B cell (primary cell): ENCODE results near the gene PIF1. TPM values are rescaled to one million over a fixed set of nuclear protein-coding genes. Genes with fewer than 3 reads are reported as not detected.

Experiments used
- ATAC-seq: fragments of 200-7000 bp; cut with Tn5 transposase; one replicate; pipeline ENCODE4 v1.10.0; 2021; ENCODE audit warnings: low read depth, mild to moderate bottlenecking, moderate number of reproducible peaks, moderate library complexity
- CTCF ChIA-PET: fragments of 350-600 bp; sonication (Branson Sonifier 250); formaldehyde crosslinking; loops from one replicate; lab custom pipeline; 2021; ENCODE audit warnings: antibody characterized with exemption, inconsistent platforms; lab: Charles Lee
- POLR2A ChIA-PET: fragments of 350-600 bp; sonication (Branson Sonifier 250); formaldehyde crosslinking; loops from one replicate; lab custom pipeline; 2021; ENCODE audit warnings: antibody characterized with exemption; lab: Charles Lee
- DNase-seq: peaks from one replicate; pipeline ENCODE4 v3.0.0; 2013
- H2AFZ ChIP-seq: 2 replicates; pipeline ENCODE4 v1.6.1; 2012; ENCODE audit warnings: mild to moderate bottlenecking, low read depth, low read length; ENCODE audit not compliant: insufficient read depth, poor library complexity, severe bottlenecking
- H3K27ac ChIP-seq, 2 donors: 1 replicate in 1 of 2; 2 replicates in 1 of 2; pipeline ENCODE4 v1.5.1; 2012 to 2013; ENCODE audit warnings: low read length in 2 of 2, mild to moderate bottlenecking in 2 of 2, moderate library complexity in 1 of 2
- H3K27me3 ChIP-seq, 4 experiments: fragments of 200-600 bp in 1 of 4; sonication (generic) in 1 of 4; replicated peaks in 1 of 4; 1 replicate in 2 of 4; 2 replicates in 2 of 4; pipeline versions ENCODE4 v1.6.1 to v1.7.0; 2013 to 2016; ENCODE audit warnings: low read length in 3 of 4, mild to moderate bottlenecking in 2 of 4, mixed read lengths in 1 of 4, moderate library complexity in 1 of 4; ENCODE audit not compliant: insufficient read depth in 4 of 4, control insufficient read depth in 3 of 4; ENCODE audit errors: control extremely low read depth in 1 of 4
- H3K36me3 ChIP-seq, 2 experiments: replicated peaks in 1 of 2; 1 replicate in 1 of 2; 2 replicates in 1 of 2; pipeline versions ENCODE4 v1.6.1 to v1.7.1; 2013; ENCODE audit warnings: low read length in 1 of 2; ENCODE audit not compliant: insufficient read depth in 2 of 2, control insufficient read depth in 1 of 2; ENCODE audit errors: control extremely low read depth in 1 of 2, extremely low read depth in 1 of 2
- H3K4me1 ChIP-seq, 2 donors: fragments of 200-600 bp in 1 of 2; sonication (generic) in 1 of 2; 1 replicate in 1 of 2; 2 replicates in 1 of 2; pipeline versions ENCODE4 v1.5.1 to v1.6.1; 2013 to 2017; ENCODE audit warnings: low read length in 2 of 2; ENCODE audit not compliant: control insufficient read depth in 2 of 2, insufficient read depth in 2 of 2
- H3K4me2 ChIP-seq: replicated peaks from 2 replicates; pipeline ENCODE3; 2012; ENCODE audit warnings: mild to moderate bottlenecking, low read depth, low read length; ENCODE audit not compliant: poor library complexity, severe bottlenecking
- H3K4me3 ChIP-seq, 5 experiments: fragments of 200-600 bp in 1 of 5; sonication (generic) in 1 of 5; 1 replicate in 3 of 5; 2 replicates in 2 of 5; pipeline versions ENCODE4 v1.5.1 to v1.7.0; 2011 to 2016; ENCODE audit warnings: low read length in 4 of 5, mild to moderate bottlenecking in 4 of 5, low read depth in 2 of 5, control low read depth in 1 of 5, moderate library complexity in 1 of 5; ENCODE audit not compliant: insufficient read depth in 1 of 5; ENCODE audit errors: control extremely low read depth in 1 of 5, extremely low read depth in 1 of 5
- H3K79me2 ChIP-seq: fragments of 200-600 bp; sonication (generic); one replicate; pipeline ENCODE4 v1.6.0; 2016; ENCODE audit warnings: low read length; ENCODE audit not compliant: control insufficient read depth, insufficient read depth
- H3K9ac ChIP-seq: fragments of 200-600 bp; sonication (generic); 2 replicates; pipeline ENCODE4 v1.6.1; 2017; ENCODE audit warnings: mild to moderate bottlenecking, low read length, moderate library complexity
- H3K9me3 ChIP-seq, 3 donors: one replicate each; pipeline versions ENCODE4 v1.6.1 to v1.7.1; 2013; ENCODE audit warnings: low read length in 2 of 3; ENCODE audit not compliant: control insufficient read depth in 2 of 3, insufficient read depth in 1 of 3; ENCODE audit errors: control extremely low read depth in 1 of 3
- H4K20me1 ChIP-seq: 2 replicates; pipeline ENCODE4 v1.6.0; 2012; ENCODE audit warnings: mild to moderate bottlenecking, low read length; ENCODE audit not compliant: insufficient read depth, control insufficient read depth, poor library complexity, severe bottlenecking
- H3K27ac Mint-ChIP-seq: one replicate; pipeline ENCODE4 v1.8.0; 2021; ENCODE audit warnings: mixed read lengths
- H3K27me3 Mint-ChIP-seq: one replicate; pipeline ENCODE4 v1.8.0; 2021; ENCODE audit warnings: mixed read lengths
- H3K4me1 Mint-ChIP-seq: one replicate; pipeline ENCODE4 v1.8.0; 2021; ENCODE audit warnings: mixed read lengths
- H3K4me3 Mint-ChIP-seq: one replicate; pipeline ENCODE4 v1.8.0; 2021; ENCODE audit warnings: mixed read lengths
- H3K9me3 Mint-ChIP-seq: one replicate; pipeline ENCODE4 v1.8.0; 2022; ENCODE audit warnings: mixed read lengths; ENCODE audit not compliant: insufficient read depth
- CTCF ChIP-seq: fragments of 200-600 bp; IDR thresholded peaks from one replicate; pipeline ENCODE4 v1.8.0; 2022; ENCODE audit warnings: antibody characterized with exemption, mild to moderate bottlenecking
- EZH2 ChIP-seq: IDR thresholded peaks from 2 replicates; pipeline ENCODE4 v1.6.1; 2012; ENCODE audit warnings: borderline replicate concordance, low read depth, mild to moderate bottlenecking, moderate library complexity, low read length; ENCODE audit not compliant: insufficient read depth, poor library complexity, severe bottlenecking
- WGBS: methylation state at CpG from one replicate; pipeline ENCODE4 v1.1.5; 2013; ENCODE audit warnings: missing lambda C conversion rate; ENCODE audit not compliant: insufficient coverage; 5-methylcytosine and 5-hydroxymethylcytosine counted together
- intact Hi-C: fragments of 100-400 bp; cut with micrococcal nuclease; formaldehyde crosslinking; loops from one replicate; pipeline ENCODE4 v1.10.0; 2022
- polyA plus RNA-seq: library from polyadenylated mRNA; depleted of rRNA; stranded (reverse); fragments of >200 nt; gene quantifications from 2 replicates; pipeline ENCODE4 v1.2.3, GENCODE V29; 2012
- total RNA-seq, 2 donors: library from RNA; stranded (reverse); fragments of 120-200 nt in 1 of 2; gene quantifications; 1 replicate in 1 of 2; 2 replicates in 1 of 2; pipeline versions ENCODE4 v1.2.3 to v1.2.4, GENCODE V29; 2013 to 2022

The PIF1 gene
- total and polyA plus RNA-seq, 2 donors (not counting 1 experiment from before 2014, with no cell fraction given) = 2.0 to 6.2 TPM

- ChIA-PET CTCF (interaction anchor here (0.5 kb wide), 1 partner anchor 131 kb away, joined by 3 read pairs; no protein-coding TSS in a partner anchor), POLR2A (no interaction called here)
- Histone ChIP-seq H3K36me3 (no peaks in the 10 kb centered on the region), H3K27ac (no peak overlapping the region), H3K9me3 (peaks cover 0 to 3% (median 0%) of the 10 kb centered on the region in 3 donors), H3K27me3 (peaks cover 0 to 35% (median 19%) of the 10 kb centered on the region in 4 experiments), H3K4me2 (peak overlapping the region; percentile 97), H4K20me1 (no peaks in the 10 kb centered on the region), H2AFZ (peak overlapping the region; percentile 62), H3K4me3 (peak overlapping the region in 2 of 5 experiments; percentile 17 to 52), H3K4me1 (peaks cover 12% of the 10 kb centered on the region in 2 donors), H3K79me2 (no peaks in the 10 kb centered on the region), H3K9ac (no peak overlapping the region)
- TF ChIP-seq CTCF = no peak
- no peak for TF ChIP-seq EZH2
- intact Hi-C loops = no loop called here
- Mint-ChIP-seq H3K27me3 (peaks cover 25% of the 10 kb centered on the region), H3K4me3 (peak overlapping the region; percentile 84), H3K9me3 (no peaks in the 10 kb centered on the region), H3K27ac (no peak overlapping the region), H3K4me1 (peaks cover 13% of the 10 kb centered on the region)
- 90% methylated on average over 18 of the region's 21 CpGs for WGBS
- no peak for ATAC-seq
- DNase-seq = peak; percentile 23
Measured at GRCh38 chr15:64774037-64774628, 51.3 kb downstream of the PIF1 start.

GRCh38 chr15:64773606-64774005, 51.8 kb downstream of the PIF1 start:
- Histone ChIP-seq H3K36me3 (no peaks in the 10 kb centered on the region), H3K9me3 (peaks cover 0 to 3% (median 0%) of the 10 kb centered on the region in 3 donors), H3K27me3 (peaks cover 0 to 35% (median 19%) of the 10 kb centered on the region in 4 experiments), H3K27ac (no peak overlapping the region), H3K4me1 (peaks cover 12 to 13% of the 10 kb centered on the region in 2 donors), H3K79me2 (no peaks in the 10 kb centered on the region), H3K9ac (no peak overlapping the region), H4K20me1 (no peaks in the 10 kb centered on the region), H2AFZ (no peak overlapping the region), H3K4me2 (no peak overlapping the region), H3K4me3 (no peak overlapping the region)
- ChIA-PET CTCF (no interaction called here), POLR2A (no interaction called here)
- Mint-ChIP-seq H3K27me3 (peaks cover 25% of the 10 kb centered on the region), H3K27ac (no peak overlapping the region), H3K4me3 (peak overlapping the region; percentile 84), H3K9me3 (no peaks in the 10 kb centered on the region), H3K4me1 (peaks cover 13% of the 10 kb centered on the region)
- intact Hi-C loops = no loop called here
- TF ChIP-seq CTCF (no peak), EZH2 (no peak)
- ATAC-seq (no peak), DNase-seq (no peak)
- WGBS = 100% methylated on average over 2 of the region's 2 CpGs
